K562 (cell line): ENCODE results near the gene MAPK8IP1. TPM values are rescaled to one million over a fixed set of nuclear protein-coding genes. Genes with fewer than 3 reads are reported as not detected.
A peak's percentile ranks its signal among the peaks of the same experiment; 100 is the strongest.

Experiments used
- ADNP ChIP-seq: fragments of 200-800 bp; sonication (Bioruptor generic); IDR thresholded peaks from 2 replicates; pipeline ENCODE4 v1.6.1; 2016; ENCODE audit warnings: missing genetic modification characterization, missing compliant biosample characterization
- ATF1 ChIP-seq, 2 experiments: fragments of 450-650 bp in 1 of 2; IDR thresholded peaks; 2 replicates each; pipeline ENCODE4 v1.6.1; 2016; ENCODE audit warnings: missing compliant biosample characterization in 1 of 2, missing genetic modification characterization in 1 of 2
- BRD9 ChIP-seq: fragments of 450-650 bp; IDR thresholded peaks from 2 replicates; pipeline ENCODE4 v1.6.1; 2018; ENCODE audit warnings: low read depth; ENCODE audit not compliant: partially characterized antibody
- DPF2 ChIP-seq: fragments of 450-650 bp; IDR thresholded peaks from 2 replicates; pipeline ENCODE4 v1.6.1; 2016
- ETV1 ChIP-seq: fragments of 450-650 bp; conservative IDR thresholded peaks from 2 replicates; pipeline ENCODE4 v1.6.1; 2016; ENCODE audit warnings: missing genetic modification characterization, control low read depth, low read depth, missing compliant biosample characterization
- LCOR ChIP-seq: sonication (generic); formaldehyde crosslinking; IDR thresholded peaks from 2 replicates; pipeline ENCODE4 v1.8.0; 2022; ENCODE audit warnings: mild to moderate bottlenecking, missing genetic modification reagents
- NONO ChIP-seq, 2 experiments: fragments of 200-400 bp in 1 of 2; fragments of 450-650 bp in 1 of 2; formaldehyde crosslinking in 1 of 2; IDR thresholded peaks; 2 replicates each; pipeline ENCODE4 v1.6.1; 2017; ENCODE audit warnings: low read depth in 2 of 2, mild to moderate bottlenecking in 2 of 2, moderate library complexity in 2 of 2, low read length in 1 of 2
- POLR2A ChIP-seq: fragments of 450-650 bp; conservative IDR thresholded peaks from 2 replicates; pipeline ENCODE4 v1.6.1; 2016
- PPARD ChIP-seq: fragments of 250-450 bp; sonication (Bioruptor Pico); IDR thresholded peaks from 2 replicates; pipeline ENCODE4 v1.8.0; 2022; ENCODE audit warnings: inconsistent platforms, mild to moderate bottlenecking, moderate library complexity
- ZNF23 ChIP-seq: fragments of 250-450 bp; sonication (Bioruptor Pico); IDR thresholded peaks from 2 replicates; pipeline ENCODE4 v1.4.0; 2020; ENCODE audit warnings: mild to moderate bottlenecking
- polyA plus RNA-seq, 8 experiments: library from polyadenylated mRNA; depleted of rRNA in 4 of 8; stranded (reverse) in 5 of 8; unstranded in 3 of 8; fragments of >200 nt; fragmentation: Nextera tagmentation in 2 of 8; fragmentation: Illumina TruSeq in 1 of 8; extraction: Ambion mirVana in 2 of 8; extraction: Trizol in 1 of 8; gene quantifications; 2 replicates each; pipeline versions ENCODE4 v1.2.1 to v1.2.3, GENCODE V29; 2011 to 2014; ENCODE audit warnings: inconsistent platforms in 1 of 8, missing spikeins in 1 of 8
- total RNA-seq, 7 experiments: library from RNA; depleted of rRNA in 6 of 7; stranded (reverse); fragments of >200 nt in 6 of 7; fragmentation: Illumina TruSeq in 2 of 7; extraction: Trizol in 2 of 7; gene quantifications; 2 replicates each; pipeline versions ENCODE4 v1.2.1 to v1.2.3, GENCODE V29; 2011 to 2021; ENCODE audit warnings: low replicate concordance in 1 of 7
- TF ChIP-seq, protein P1 (sequence below): fragments of 200-800 bp; sonication (Bioruptor generic); IDR thresholded peaks from 2 replicates; pipeline ENCODE4 v1.6.1; 2017; ENCODE audit warnings: missing genetic modification characterization, missing compliant biosample characterization
- TF ChIP-seq, protein P2 (sequence below): conservative IDR thresholded peaks from 2 replicates; pipeline ENCODE4 v1.6.1; 2011; ENCODE audit warnings: low read depth, mild to moderate bottlenecking, low read length; ENCODE audit not compliant: control insufficient read depth
- TF ChIP-seq, protein P3 (sequence below): fragments of 450-650 bp; IDR thresholded peaks from 2 replicates; pipeline ENCODE4 v1.7.1; 2018; ENCODE audit warnings: mild to moderate bottlenecking, low read depth; ENCODE audit not compliant: partially characterized antibody

The MAPK8IP1 gene
- total and polyA plus RNA-seq, 9 of the 15 experiments (the other 6 are each of a cell fraction or from before 2014, with no cell fraction given): 0.13 to 6.9 (median 2.5) TPM

DNA sequence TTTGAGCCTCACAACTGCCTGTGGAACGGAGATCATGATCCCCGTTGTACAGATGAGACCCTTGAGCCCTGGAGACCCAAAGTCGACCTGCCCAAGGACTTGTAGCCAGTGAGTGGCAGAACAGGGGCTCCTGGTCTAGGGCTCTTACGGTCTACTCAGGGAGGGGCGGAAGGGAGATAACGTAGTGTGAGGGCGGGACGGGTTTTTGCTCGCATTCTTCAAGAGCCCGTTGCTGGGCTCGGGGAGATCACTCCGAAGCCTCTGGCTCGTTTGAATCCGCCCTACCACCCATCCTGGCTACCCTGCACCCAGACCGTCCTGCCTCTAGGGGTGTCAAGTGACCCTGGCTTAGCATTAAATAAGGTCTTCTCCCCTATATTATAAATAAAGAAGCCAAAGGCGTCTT is 37.5 kb upstream of the MAPK8IP1 start (continued):
- TF ChIP-seq NONO (IDR thresholded peaks at IDR 0.05; ENCODE audit: low read depth in 2 of 2, low read length in 1 of 2) (no peak), ATF1 (CRISPR knock-in tag; IDR thresholded peaks at IDR 0.05) (no peak), ATF1 (tag; IDR thresholded peaks at IDR 0.05) (no peak), DPF2 (peak; percentile 44; the same call in 1 of the 2 replicates), POLR2A (peak; percentile 69; the same call in 1 of the 2 replicates), ZNF23 (CRISPR knock-in tag) (no peak), ETV1 (tag) (peak; percentile 35; the same call in 1 of the 2 replicates), PPARD (CRISPR knock-in tag) (no peak), BRD9 (no peak), ADNP (no peak), LCOR (CRISPR knock-in tag) (no peak)
- TF ChIP-seq, protein P1, sequence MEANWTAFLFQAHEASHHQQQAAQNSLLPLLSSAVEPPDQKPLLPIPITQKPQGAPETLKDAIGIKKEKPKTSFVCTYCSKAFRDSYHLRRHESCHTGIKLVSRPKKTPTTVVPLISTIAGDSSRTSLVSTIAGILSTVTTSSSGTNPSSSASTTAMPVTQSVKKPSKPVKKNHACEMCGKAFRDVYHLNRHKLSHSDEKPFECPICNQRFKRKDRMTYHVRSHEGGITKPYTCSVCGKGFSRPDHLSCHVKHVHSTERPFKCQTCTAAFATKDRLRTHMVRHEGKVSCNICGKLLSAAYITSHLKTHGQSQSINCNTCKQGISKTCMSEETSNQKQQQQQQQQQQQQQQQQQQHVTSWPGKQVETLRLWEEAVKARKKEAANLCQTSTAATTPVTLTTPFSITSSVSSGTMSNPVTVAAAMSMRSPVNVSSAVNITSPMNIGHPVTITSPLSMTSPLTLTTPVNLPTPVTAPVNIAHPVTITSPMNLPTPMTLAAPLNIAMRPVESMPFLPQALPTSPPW (CRISPR knock-in tag): no peak
- TF ChIP-seq, protein P2, sequence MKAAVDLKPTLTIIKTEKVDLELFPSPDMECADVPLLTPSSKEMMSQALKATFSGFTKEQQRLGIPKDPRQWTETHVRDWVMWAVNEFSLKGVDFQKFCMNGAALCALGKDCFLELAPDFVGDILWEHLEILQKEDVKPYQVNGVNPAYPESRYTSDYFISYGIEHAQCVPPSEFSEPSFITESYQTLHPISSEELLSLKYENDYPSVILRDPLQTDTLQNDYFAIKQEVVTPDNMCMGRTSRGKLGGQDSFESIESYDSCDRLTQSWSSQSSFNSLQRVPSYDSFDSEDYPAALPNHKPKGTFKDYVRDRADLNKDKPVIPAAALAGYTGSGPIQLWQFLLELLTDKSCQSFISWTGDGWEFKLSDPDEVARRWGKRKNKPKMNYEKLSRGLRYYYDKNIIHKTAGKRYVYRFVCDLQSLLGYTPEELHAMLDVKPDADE: 0 out of 2 replicates have a peak, but pooled peaks have one; percentile 27
- TF ChIP-seq, protein P3, sequence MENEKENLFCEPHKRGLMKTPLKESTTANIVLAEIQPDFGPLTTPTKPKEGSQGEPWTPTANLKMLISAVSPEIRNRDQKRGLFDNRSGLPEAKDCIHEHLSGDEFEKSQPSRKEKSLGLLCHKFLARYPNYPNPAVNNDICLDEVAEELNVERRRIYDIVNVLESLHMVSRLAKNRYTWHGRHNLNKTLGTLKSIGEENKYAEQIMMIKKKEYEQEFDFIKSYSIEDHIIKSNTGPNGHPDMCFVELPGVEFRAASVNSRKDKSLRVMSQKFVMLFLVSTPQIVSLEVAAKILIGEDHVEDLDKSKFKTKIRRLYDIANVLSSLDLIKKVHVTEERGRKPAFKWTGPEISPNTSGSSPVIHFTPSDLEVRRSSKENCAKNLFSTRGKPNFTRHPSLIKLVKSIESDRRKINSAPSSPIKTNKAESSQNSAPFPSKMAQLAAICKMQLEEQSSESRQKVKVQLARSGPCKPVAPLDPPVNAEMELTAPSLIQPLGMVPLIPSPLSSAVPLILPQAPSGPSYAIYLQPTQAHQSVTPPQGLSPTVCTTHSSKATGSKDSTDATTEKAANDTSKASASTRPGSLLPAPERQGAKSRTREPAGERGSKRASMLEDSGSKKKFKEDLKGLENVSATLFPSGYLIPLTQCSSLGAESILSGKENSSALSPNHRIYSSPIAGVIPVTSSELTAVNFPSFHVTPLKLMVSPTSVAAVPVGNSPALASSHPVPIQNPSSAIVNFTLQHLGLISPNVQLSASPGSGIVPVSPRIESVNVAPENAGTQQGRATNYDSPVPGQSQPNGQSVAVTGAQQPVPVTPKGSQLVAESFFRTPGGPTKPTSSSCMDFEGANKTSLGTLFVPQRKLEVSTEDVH: no peak
